IPS-18a (cell line): ENCODE data around the gene AHNAK2.

ENCODE experiments used
- H3K27ac ChIP-seq: one replicate; pipeline ENCODE4 v1.5.1; 2013; ENCODE audit warnings: low read length
- H3K27me3 ChIP-seq: one replicate; pipeline ENCODE4 v1.6.1; 2013; ENCODE audit warnings: mild to moderate bottlenecking, low read length; ENCODE audit not compliant: control insufficient read depth, insufficient read depth
- H3K36me3 ChIP-seq: one replicate; pipeline ENCODE4 v1.6.1; 2013; ENCODE audit warnings: low read depth, low read length; ENCODE audit not compliant: control insufficient read depth
- H3K4me1 ChIP-seq: one replicate; pipeline ENCODE4 v1.6.1; 2013; ENCODE audit warnings: low read depth, low read length; ENCODE audit not compliant: control insufficient read depth
- H3K4me3 ChIP-seq: one replicate; pipeline ENCODE4 v1.5.1; 2013; ENCODE audit warnings: low read length
- H3K9ac ChIP-seq: one replicate; pipeline ENCODE4 v1.6.1; 2013; ENCODE audit warnings: mild to moderate bottlenecking, low read length, moderate library complexity
- H3K9me3 ChIP-seq: one replicate; pipeline ENCODE4 v1.6.1; 2013; ENCODE audit warnings: low read depth, low read length; ENCODE audit not compliant: control insufficient read depth

AHNAK2 gene

GRCh38 chr14:104973135-104973384, 5.1 kb downstream of the AHNAK2 start:
- H3K9me3 ChIP-seq: no peaks in the 10 kb centered on the region
- H3K4me1 ChIP-seq: peaks cover 6% of the 10 kb centered on the region

DNA sequence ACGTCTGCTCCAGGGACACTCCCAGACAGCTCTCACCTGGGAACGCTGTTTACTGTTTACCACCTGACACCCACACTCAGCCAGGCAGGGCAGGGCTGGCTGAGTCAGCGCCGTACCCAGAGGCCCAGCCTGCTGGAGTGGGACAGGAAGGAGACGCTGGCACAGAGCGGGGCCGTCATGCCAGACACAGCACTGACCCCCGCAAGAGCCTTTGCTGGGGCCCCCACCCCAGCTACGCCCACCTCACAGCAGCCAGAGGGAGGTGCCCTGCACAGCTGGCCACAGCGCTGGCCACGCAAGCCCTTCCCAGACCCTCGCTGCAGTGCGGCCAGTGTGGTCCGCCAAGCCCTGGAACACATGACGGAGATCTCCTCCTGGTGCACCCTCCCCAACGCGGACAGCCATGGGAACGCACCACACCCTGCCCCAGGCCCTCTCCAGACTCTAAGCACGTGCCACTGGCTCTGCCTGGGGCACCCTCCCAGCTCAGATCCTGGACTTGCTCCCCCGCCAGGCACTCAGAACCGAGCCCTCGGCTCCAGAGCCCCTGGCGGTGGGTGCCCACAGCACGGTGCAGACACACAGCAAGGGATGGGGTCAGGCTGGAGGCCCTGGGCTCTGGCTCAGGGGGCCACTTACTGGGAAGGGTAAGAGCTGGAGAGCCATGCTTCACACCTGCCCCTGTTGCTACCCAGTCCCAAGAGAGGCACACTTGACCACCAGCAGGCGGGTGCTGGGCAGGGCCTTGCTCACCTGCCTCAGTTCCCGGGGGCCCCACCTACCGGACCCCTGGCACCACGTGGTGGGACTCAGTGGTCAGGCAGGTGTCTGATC, 5.7 kb downstream of the AHNAK2 start:
- H3K9me3 ChIP-seq: no peaks in the 10 kb centered on the region
- H3K9ac ChIP-seq: no peak overlapping the region
- H3K4me1 ChIP-seq: peaks cover 7% of the 10 kb centered on the region
- H3K4me3 ChIP-seq: no peak overlapping the region
- no peaks in the 10 kb centered on the region for H3K36me3 ChIP-seq
- peaks cover 16% of the 10 kb centered on the region for H3K27me3 ChIP-seq
- H3K27ac ChIP-seq: no peak overlapping the region

More at GRCh38 chr14:104973135-104973384, 5.1 kb downstream of the AHNAK2 start:
- Histone ChIP-seq H3K4me3 (no peak overlapping the region), H3K27me3 (peaks cover 20% of the 10 kb centered on the region), H3K9ac (no peak overlapping the region), H3K27ac (no peak overlapping the region), H3K36me3 (no peaks in the 10 kb centered on the region)

- H3K27ac ChIP-seq: no peak overlapping the region
- peaks cover 7% of the 10 kb centered on the region for H3K4me1 ChIP-seq
- H3K27me3 ChIP-seq: peaks cover 16% of the 10 kb centered on the region
- no peaks in the 10 kb centered on the region for H3K9me3 ChIP-seq
- H3K9ac ChIP-seq: no peak overlapping the region
- no peaks in the 10 kb centered on the region for H3K36me3 ChIP-seq
- no peak overlapping the region for H3K4me3 ChIP-seq
Observed at GRCh38 chr14:104971447-104972240, 6.5 kb downstream of the AHNAK2 start.

GRCh38 chr14:104970231-104971068, 7.7 kb downstream of the AHNAK2 start:
- Histone ChIP-seq H3K36me3 (no peaks in the 10 kb centered on the region), H3K27ac (no peak overlapping the region), H3K27me3 (peaks cover 13% of the 10 kb centered on the region), H3K4me3 (no peak overlapping the region), H3K9ac (no peak overlapping the region), H3K9me3 (no peaks in the 10 kb centered on the region), H3K4me1 (peaks cover 7% of the 10 kb centered on the region)

GRCh38 chr14:104969741-104970230, 8.4 kb downstream of the AHNAK2 start:
- H3K27me3 ChIP-seq: peaks cover 13% of the 10 kb centered on the region
- no peak overlapping the region for H3K9ac ChIP-seq
- no peaks in the 10 kb centered on the region for H3K36me3 ChIP-seq
- no peak overlapping the region for H3K27ac ChIP-seq
- H3K4me3 ChIP-seq: no peak overlapping the region
- no peaks in the 10 kb centered on the region for H3K9me3 ChIP-seq
- peaks cover 7% of the 10 kb centered on the region for H3K4me1 ChIP-seq

GRCh38 chr14:104968541-104969401, 9.4 kb downstream of the AHNAK2 start:
- peaks cover 13% of the 10 kb centered on the region for H3K27me3 ChIP-seq
- H3K4me3 ChIP-seq: no peak overlapping the region
- no peak overlapping the region for H3K27ac ChIP-seq
- H3K36me3 ChIP-seq: no peaks in the 10 kb centered on the region
- H3K9me3 ChIP-seq: no peaks in the 10 kb centered on the region
- no peak overlapping the region for H3K9ac ChIP-seq
- H3K4me1 ChIP-seq: peaks cover 7% of the 10 kb centered on the region

DNA sequence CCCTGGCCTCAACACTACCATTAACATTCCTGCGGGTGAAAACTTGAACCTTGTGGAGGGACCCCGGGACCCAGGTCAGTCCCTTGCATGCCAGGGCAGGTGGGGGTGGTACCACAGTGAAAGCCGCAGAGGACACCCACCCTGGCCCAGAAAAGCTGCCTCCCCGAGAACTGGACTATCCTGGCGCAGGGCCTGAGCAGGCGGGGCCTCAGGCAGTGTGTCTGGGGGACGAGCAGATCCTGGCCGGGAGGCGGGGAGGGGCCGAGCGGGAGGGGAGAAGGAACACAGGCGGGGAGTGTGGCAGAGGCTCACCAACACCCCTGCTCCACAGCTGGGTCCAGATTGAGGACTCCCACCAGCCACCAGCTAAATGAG, 10.0 kb downstream of the AHNAK2 start:
- Histone ChIP-seq H3K27me3 (peaks cover 13% of the 10 kb centered on the region), H3K9ac (no peak overlapping the region), H3K4me1 (peaks cover 7% of the 10 kb centered on the region), H3K9me3 (no peaks in the 10 kb centered on the region), H3K27ac (no peak overlapping the region), H3K4me3 (peak overlapping the region; percentile 55), H3K36me3 (no peaks in the 10 kb centered on the region)

- H3K27ac ChIP-seq: no peak overlapping the region
- H3K4me1 ChIP-seq: peaks cover 7% of the 10 kb centered on the region
- no peak overlapping the region for H3K9ac ChIP-seq
- H3K9me3 ChIP-seq: no peaks in the 10 kb centered on the region
- peak overlapping the region; percentile 55 for H3K4me3 ChIP-seq
- peaks cover 13% of the 10 kb centered on the region for H3K27me3 ChIP-seq
- H3K36me3 ChIP-seq: no peaks in the 10 kb centered on the region
Observed at GRCh38 chr14:104967386-104968152, 10.6 kb downstream of the AHNAK2 start.

DNA sequence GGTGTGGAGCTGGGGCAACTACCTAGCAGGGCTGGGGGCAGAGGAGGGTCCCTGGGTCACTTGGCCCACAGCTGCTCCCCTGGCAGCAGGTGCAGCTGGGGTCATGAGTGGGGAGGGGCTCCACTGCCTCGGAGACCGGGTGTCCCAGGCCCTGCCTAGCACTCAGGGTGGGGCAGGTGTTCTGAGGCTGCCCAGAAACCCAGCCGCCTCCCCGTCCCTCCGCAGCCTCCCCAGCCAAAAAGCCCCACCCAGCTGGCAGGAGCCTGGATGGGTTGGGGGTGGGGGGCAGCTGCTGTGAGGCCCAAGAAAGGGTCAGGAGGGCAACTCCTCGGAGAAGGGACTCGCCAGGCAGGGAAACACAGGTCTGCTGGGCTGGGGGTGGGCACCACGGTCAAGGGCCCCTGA, 11.2 kb downstream of the AHNAK2 start:
- no peak overlapping the region for H3K9ac ChIP-seq
- no peak overlapping the region for H3K27ac ChIP-seq

DNA sequence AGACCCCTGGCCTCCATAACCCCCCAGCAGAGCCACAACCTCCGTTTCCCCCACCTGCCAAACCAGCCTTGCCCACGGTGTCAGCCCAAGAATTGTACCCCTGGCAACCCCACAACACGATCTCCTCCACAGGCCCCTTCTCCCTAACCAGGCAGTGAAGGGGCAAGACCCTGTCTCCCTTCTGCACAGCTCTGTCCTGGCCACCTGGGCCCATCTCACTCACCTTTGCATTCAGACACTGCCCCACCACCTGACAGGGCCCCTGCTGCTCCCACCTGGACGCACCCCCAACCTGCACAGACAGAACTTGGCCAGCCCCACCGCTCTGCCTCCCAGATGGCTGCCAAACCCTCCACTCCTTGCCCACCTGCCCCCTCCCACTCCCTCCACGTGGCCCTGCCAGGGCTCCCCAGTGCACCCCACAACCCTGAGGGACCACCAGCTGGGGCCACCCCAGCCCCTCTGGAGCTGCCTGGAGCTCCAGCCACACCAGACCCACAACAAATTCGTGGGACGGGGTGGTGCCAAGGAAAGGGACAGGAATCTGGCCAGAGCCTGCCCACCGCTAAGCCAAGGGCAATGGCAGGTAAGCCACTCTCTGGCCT, 11.8 kb downstream of the AHNAK2 start:
- H3K4me3 ChIP-seq: no peak overlapping the region
- no peaks in the 10 kb centered on the region for H3K9me3 ChIP-seq
- H3K4me1 ChIP-seq: peaks cover 7% of the 10 kb centered on the region
- H3K27me3 ChIP-seq: peaks cover 13% of the 10 kb centered on the region
- no peak overlapping the region for H3K27ac ChIP-seq
- H3K9ac ChIP-seq: no peak overlapping the region
- no peaks in the 10 kb centered on the region for H3K36me3 ChIP-seq

More for the DNA sequence above, 11.2 kb downstream of the AHNAK2 start:
- Histone ChIP-seq H3K36me3 (no peaks in the 10 kb centered on the region), H3K27me3 (peaks cover 13% of the 10 kb centered on the region), H3K4me1 (peaks cover 7% of the 10 kb centered on the region), H3K9me3 (no peaks in the 10 kb centered on the region), H3K4me3 (peak overlapping the region; percentile 55)
